Measurements from ENCODE around the gene EML5. TPM values are rescaled to one million over a fixed set of nuclear protein-coding genes. Genes with fewer than 3 reads are reported as not detected.

The EML5 gene
- polyA plus RNA-seq, 1 experiment: 3.6 TPM

- Histone ChIP-seq H3K4me3 (ENCODE audit: low read depth, low read length) (no peak overlapping the region), H3K9me3 (ENCODE audit: control insufficient read depth, insufficient read depth, low read length) (no peaks in the 10 kb centered on the region), H3K27me3 (ENCODE audit: control insufficient read depth, insufficient read depth, low read length) (no peaks in the 10 kb centered on the region), H3K27ac (ENCODE audit: low read depth, low read length) (no peak overlapping the region)
- TF ChIP-seq CTCF (IDR thresholded peaks at IDR 0.05; ENCODE audit: low read depth, low read length): peak; percentile 97
- peak; percentile 64 for DNase-seq (ENCODE audit: low read depth, low spot score)
- ChIA-PET POLR2A (interaction anchor here (1.0 kb wide), 1 partner anchor 333 kb away, joined by 4 read pairs; no protein-coding TSS in a partner anchor), CTCF (interaction anchor here (0.6 to 3.3 kb wide), 57 partner anchors 10 to 1256 kb away, joined by 3 to 24 read pairs (median 3); partner anchors contain the start of genes EML5 and TTC8)
Measured at GRCh38 chr14:88667555-88668273, 125.0 kb downstream of the EML5 start.

GRCh38 chr14:88660056-88660455, 132.7 kb downstream of the EML5 start:
- no peak overlapping the region for H3K4me3 ChIP-seq (ENCODE audit: low read depth, low read length)
- no peak for DNase-seq (ENCODE audit: low read depth, low spot score)
- H3K9me3 ChIP-seq (ENCODE audit: control insufficient read depth, insufficient read depth, low read length): no peaks in the 10 kb centered on the region
- no peaks in the 10 kb centered on the region for H3K27me3 ChIP-seq (ENCODE audit: control insufficient read depth, insufficient read depth, low read length)
- H3K27ac ChIP-seq (ENCODE audit: low read depth, low read length): no peak overlapping the region
- POLR2A ChIA-PET: no interaction called here
- CTCF ChIA-PET: no interaction called here
- TF ChIP-seq CTCF (IDR thresholded peaks at IDR 0.05; ENCODE audit: low read depth, low read length): no peak

- Histone ChIP-seq H3K9me3 (ENCODE audit: control insufficient read depth, insufficient read depth, low read length) (no peaks in the 10 kb centered on the region), H3K27ac (ENCODE audit: low read depth, low read length) (no peak overlapping the region), H3K27me3 (ENCODE audit: control insufficient read depth, insufficient read depth, low read length) (no peaks in the 10 kb centered on the region), H3K4me3 (ENCODE audit: low read depth, low read length) (no peak overlapping the region)
- ChIA-PET POLR2A (no interaction called here), CTCF (interaction anchor here (1.4 kb wide), 1 partner anchor 29 kb away, joined by 3 read pairs; no protein-coding TSS in a partner anchor)
- DNase-seq (ENCODE audit: low read depth, low spot score): no peak
- TF ChIP-seq CTCF (IDR thresholded peaks at IDR 0.05; ENCODE audit: low read depth, low read length): no peak
Measured at GRCh38 chr14:88639221-88639620, 153.5 kb downstream of the EML5 start.

- no peaks in the 10 kb centered on the region for H3K27me3 ChIP-seq (ENCODE audit: control insufficient read depth, insufficient read depth, low read length)
- H3K4me3 ChIP-seq (ENCODE audit: low read depth, low read length): no peak overlapping the region
- no peak for DNase-seq (ENCODE audit: low read depth, low spot score)
- H3K9me3 ChIP-seq (ENCODE audit: control insufficient read depth, insufficient read depth, low read length): no peaks in the 10 kb centered on the region
- H3K27ac ChIP-seq (ENCODE audit: low read depth, low read length): no peak overlapping the region
- no peak for TF ChIP-seq CTCF (IDR thresholded peaks at IDR 0.05; ENCODE audit: low read depth, low read length)
- ChIA-PET CTCF (no interaction called here), POLR2A (no interaction called here)
Measured at GRCh38 chr14:88632512-88632911, 160.2 kb downstream of the EML5 start.

GRCh38 chr14:88631091-88631490, 161.7 kb downstream of the EML5 start:
- no peak overlapping the region for H3K27ac ChIP-seq (ENCODE audit: low read depth, low read length)
- CTCF ChIA-PET: no interaction called here

More at GRCh38 chr14:88631091-88631490, 161.7 kb downstream of the EML5 start:
- Histone ChIP-seq H3K4me3 (ENCODE audit: low read depth, low read length) (no peak overlapping the region), H3K27me3 (ENCODE audit: control insufficient read depth, insufficient read depth, low read length) (no peaks in the 10 kb centered on the region), H3K9me3 (ENCODE audit: control insufficient read depth, insufficient read depth, low read length) (no peaks in the 10 kb centered on the region)
- TF ChIP-seq CTCF (IDR thresholded peaks at IDR 0.05; ENCODE audit: low read depth, low read length): no peak
- POLR2A ChIA-PET: no interaction called here
- no peak for DNase-seq (ENCODE audit: low read depth, low spot score)
